H9 (cell line): ENCODE measurements around the gene MCEMP1. TPM values are rescaled to one million over a fixed set of nuclear protein-coding genes. Genes with fewer than 3 reads are reported as not detected.
A peak's percentile ranks its signal among the peaks of the same experiment; 100 is the strongest.

ENCODE experiments used
- DNase-seq: peaks from one replicate; pipeline ENCODE4 v3.0.0-alpha.2; 2017
- H2AFZ ChIP-seq: one replicate; pipeline ENCODE4 v1.6.1; 2013; ENCODE audit warnings: mild to moderate bottlenecking, low read length, control low read depth, moderate library complexity
- H2AK5ac ChIP-seq: 2 replicates; pipeline ENCODE4 v1.6.1; 2013; ENCODE audit warnings: low read length, control low read depth, mixed read lengths; ENCODE audit not compliant: insufficient read length
- H2BK120ac ChIP-seq: one replicate; pipeline ENCODE4 v1.6.1; 2013; ENCODE audit warnings: low read depth, mild to moderate bottlenecking, low read length, control low read depth, inconsistent platforms; ENCODE audit not compliant: poor library complexity, severe bottlenecking
- H2BK12ac ChIP-seq: 2 replicates; pipeline ENCODE4 v1.6.1; 2013; ENCODE audit warnings: low read length, control low read depth, mixed read lengths, low read depth; ENCODE audit not compliant: insufficient read length
- H2BK15ac ChIP-seq: 2 replicates; pipeline ENCODE4 v1.6.1; 2013; ENCODE audit warnings: low read depth, low read length, control low read depth
- H2BK20ac ChIP-seq: one replicate; pipeline ENCODE4 v1.6.1; 2013; ENCODE audit warnings: low read depth, mild to moderate bottlenecking, low read length, control low read depth, inconsistent platforms; ENCODE audit not compliant: poor library complexity, severe bottlenecking
- H2BK5ac ChIP-seq: 2 replicates; pipeline ENCODE4 v1.6.1; 2013; ENCODE audit warnings: low read length, control low read depth, mixed read lengths; ENCODE audit not compliant: insufficient read length
- H3K14ac ChIP-seq: 2 replicates; pipeline ENCODE4 v1.6.1; 2013; ENCODE audit warnings: low read length, control low read depth; ENCODE audit not compliant: insufficient read depth
- H3K18ac ChIP-seq: 2 replicates; pipeline ENCODE4 v1.6.1; 2013; ENCODE audit warnings: low read depth, mild to moderate bottlenecking, mixed read lengths, low read length, control low read depth; ENCODE audit not compliant: insufficient read length
- H3K23ac ChIP-seq: 2 replicates; pipeline ENCODE4 v1.6.1; 2013; ENCODE audit warnings: low read length, control low read depth, mixed read lengths, low read depth; ENCODE audit not compliant: insufficient read length
- H3K23me2 ChIP-seq: 2 replicates; pipeline ENCODE4 v1.6.1; 2013; ENCODE audit warnings: low read depth, mild to moderate bottlenecking, mixed read lengths, low read length, control low read depth; ENCODE audit not compliant: insufficient read length, poor library complexity, severe bottlenecking
- H3K27ac ChIP-seq: 2 replicates; pipeline ENCODE4 v1.5.1; 2013; ENCODE audit warnings: low read length, control low read depth, mixed read lengths, low read depth; ENCODE audit not compliant: insufficient read length
- H3K27me3 ChIP-seq: 2 replicates; pipeline ENCODE4 v1.6.1; 2013; ENCODE audit warnings: low read length, control low read depth, inconsistent platforms; ENCODE audit not compliant: insufficient read depth
- H3K4ac ChIP-seq: 2 replicates; pipeline ENCODE4 v1.6.1; 2013; ENCODE audit warnings: low read depth, mild to moderate bottlenecking, control low read depth, inconsistent platforms, low read length, moderate library complexity
- H3K4me1 ChIP-seq: 2 replicates; pipeline ENCODE4 v1.6.1; 2013; ENCODE audit warnings: low read length, control low read depth, inconsistent platforms; ENCODE audit not compliant: insufficient read depth
- H3K4me2 ChIP-seq: 2 replicates; pipeline ENCODE4 v1.6.1; 2013; ENCODE audit warnings: low read length, control low read depth, mixed read lengths; ENCODE audit not compliant: insufficient read length, insufficient read depth
- H3K56ac ChIP-seq: 2 replicates; pipeline ENCODE4 v1.6.1; 2013; ENCODE audit warnings: low read depth, mild to moderate bottlenecking, mixed read lengths, low read length, control low read depth; ENCODE audit not compliant: insufficient read length
- H3K79me1 ChIP-seq: 2 replicates; pipeline ENCODE4 v1.6.1; 2013; ENCODE audit warnings: low read depth, mild to moderate bottlenecking, moderate library complexity, low read length, control low read depth, inconsistent platforms; ENCODE audit not compliant: insufficient read depth, poor library complexity, severe bottlenecking
- H3K79me2 ChIP-seq: 2 replicates; pipeline ENCODE4 v1.6.1; 2013; ENCODE audit warnings: low read length, control low read depth, inconsistent platforms; ENCODE audit not compliant: insufficient read depth
- H3K9ac ChIP-seq: 2 replicates; pipeline ENCODE4 v1.6.1; 2013; ENCODE audit warnings: low read length, control low read depth, mixed read lengths; ENCODE audit not compliant: insufficient read length; ENCODE audit errors: extremely low read depth
- H3K9me3 ChIP-seq: one replicate; pipeline ENCODE4 v1.6.1; 2013; ENCODE audit warnings: low read depth, low read length, inconsistent platforms; ENCODE audit not compliant: control insufficient read depth
- H3T11ph ChIP-seq: one replicate; pipeline ENCODE4 v1.6.1; 2013; ENCODE audit warnings: mild to moderate bottlenecking, low read length, control low read depth, inconsistent platforms
- H4K20me1 ChIP-seq: one replicate; pipeline ENCODE4 v1.6.1; 2013; ENCODE audit not compliant: control insufficient read depth, insufficient read length, insufficient read depth
- H4K5ac ChIP-seq: 2 replicates; pipeline ENCODE4 v1.6.1; 2013; ENCODE audit warnings: low read depth, mild to moderate bottlenecking, mixed read lengths, low read length, control low read depth; ENCODE audit not compliant: insufficient read length
- H4K8ac ChIP-seq: replicated peaks from 2 replicates; pipeline ENCODE4 v1.6.1; 2013; ENCODE audit warnings: low read length, control low read depth, mixed read lengths, low read depth; ENCODE audit not compliant: insufficient read length
- H4K91ac ChIP-seq: 2 replicates; pipeline ENCODE4 v1.6.1; 2013; ENCODE audit warnings: low read depth, mild to moderate bottlenecking, moderate library complexity, mixed read lengths, low read length, control low read depth; ENCODE audit not compliant: insufficient read length
- H3K27ac Mint-ChIP-seq, 3 experiments: 2 replicates in 2 of 3; 3 replicates in 1 of 3; pipeline ENCODE4 v1.8.0; 2020 to 2021; ENCODE audit warnings: mixed read lengths in 3 of 3, mild to moderate bottlenecking in 1 of 3, moderate library complexity in 1 of 3
- H3K27me3 Mint-ChIP-seq: 2 replicates; pipeline ENCODE4 v1.8.0; 2021; ENCODE audit warnings: low read depth, mild to moderate bottlenecking, moderate library complexity, mixed read lengths
- H3K36me3 Mint-ChIP-seq, 3 experiments: 2 replicates in 2 of 3; 3 replicates in 1 of 3; pipeline ENCODE4 v1.8.0; 2020 to 2021; ENCODE audit warnings: low read depth in 3 of 3, mixed read lengths in 3 of 3; ENCODE audit not compliant: insufficient read depth in 1 of 3
- H3K4me1 Mint-ChIP-seq, 2 experiments: 2 replicates each; pipeline ENCODE4 v1.8.0; 2020; ENCODE audit warnings: mixed read lengths in 2 of 2
- H3K4me3 Mint-ChIP-seq, 2 experiments: 2 replicates in 1 of 2; 3 replicates in 1 of 2; pipeline ENCODE4 v1.8.0; 2020 to 2021; ENCODE audit warnings: mild to moderate bottlenecking in 2 of 2, mixed read lengths in 2 of 2, moderate library complexity in 1 of 2
- H3K9me3 Mint-ChIP-seq, 2 experiments: 2 replicates in 1 of 2; 3 replicates in 1 of 2; pipeline ENCODE4 v1.8.0; 2020; ENCODE audit warnings: mild to moderate bottlenecking in 2 of 2, mixed read lengths in 2 of 2, moderate library complexity in 1 of 2
- WGBS: extraction: QIAGEN DNeasy Blood & Tissue Kit; methylation state at CpG from one replicate; pipeline ENCODE4 v1.1.7; 2013; ENCODE audit warnings: missing lambda C conversion rate, low lambda C conversion rate, mixed read lengths; ENCODE audit not compliant: insufficient read length; ENCODE audit errors: extremely low coverage; 5-methylcytosine and 5-hydroxymethylcytosine counted together
- total RNA-seq: library from RNA; stranded (reverse); gene quantifications from 2 replicates; pipeline ENCODE4 v1.2.1, GENCODE V29; 2021
- TF ChIP-seq, protein P1 (sequence below): fragments of 200-600 bp; sonication (generic); conservative IDR thresholded peaks from 3 replicates; pipeline ENCODE4 v1.8.0; 2021; ENCODE audit warnings: antibody characterized with exemption, mild to moderate bottlenecking

Gene MCEMP1
- total RNA-seq, 1 experiment from 2014 or later, result not detected

- Histone ChIP-seq H3K4me1 (no peaks in the 10 kb centered on the region), H3K18ac (no peak overlapping the region), H2BK20ac (no peak overlapping the region), H3K79me2 (no peaks in the 10 kb centered on the region), H3K4ac (no peak overlapping the region), H2BK5ac (no peak overlapping the region), H4K91ac (no peak overlapping the region), H2AFZ (no peak overlapping the region), H2BK15ac (no peak overlapping the region), H2BK120ac (no peak overlapping the region), H4K8ac (no peak overlapping the region), H2BK12ac (no peak overlapping the region), H3K23ac (no peak overlapping the region), H3T11ph (no peak overlapping the region), H3K56ac (no peak overlapping the region), H4K5ac (no peak overlapping the region), H3K79me1 (no peaks in the 10 kb centered on the region), H3K9me3 (no peaks in the 10 kb centered on the region), H2AK5ac (no peak overlapping the region), H3K23me2 (peaks cover 7% of the 10 kb centered on the region), H3K27me3 (no peaks in the 10 kb centered on the region), H4K20me1 (peaks cover 2% of the 10 kb centered on the region), H3K9ac (no peak overlapping the region), H3K14ac (no peak overlapping the region), H3K27ac (no peak overlapping the region), H3K4me2 (no peak overlapping the region)
- Mint-ChIP-seq H3K4me1 (peaks cover 14 to 17% of the 10 kb centered on the region in 2 experiments), H3K4me3 (peak overlapping the region in 1 of 2 experiments; percentile 22; a peak in 1 of 5 replicates), H3K36me3 (peaks cover 6 to 23% (median 16%) of the 10 kb centered on the region in 3 experiments), H3K27me3 (peaks cover 7% of the 10 kb centered on the region), H3K9me3 (no peaks in the 10 kb centered on the region), H3K27ac (peak overlapping the region; percentile 12 to 44 (median 35); a peak in 5 of 7 replicates)
- TF ChIP-seq, protein P1, sequence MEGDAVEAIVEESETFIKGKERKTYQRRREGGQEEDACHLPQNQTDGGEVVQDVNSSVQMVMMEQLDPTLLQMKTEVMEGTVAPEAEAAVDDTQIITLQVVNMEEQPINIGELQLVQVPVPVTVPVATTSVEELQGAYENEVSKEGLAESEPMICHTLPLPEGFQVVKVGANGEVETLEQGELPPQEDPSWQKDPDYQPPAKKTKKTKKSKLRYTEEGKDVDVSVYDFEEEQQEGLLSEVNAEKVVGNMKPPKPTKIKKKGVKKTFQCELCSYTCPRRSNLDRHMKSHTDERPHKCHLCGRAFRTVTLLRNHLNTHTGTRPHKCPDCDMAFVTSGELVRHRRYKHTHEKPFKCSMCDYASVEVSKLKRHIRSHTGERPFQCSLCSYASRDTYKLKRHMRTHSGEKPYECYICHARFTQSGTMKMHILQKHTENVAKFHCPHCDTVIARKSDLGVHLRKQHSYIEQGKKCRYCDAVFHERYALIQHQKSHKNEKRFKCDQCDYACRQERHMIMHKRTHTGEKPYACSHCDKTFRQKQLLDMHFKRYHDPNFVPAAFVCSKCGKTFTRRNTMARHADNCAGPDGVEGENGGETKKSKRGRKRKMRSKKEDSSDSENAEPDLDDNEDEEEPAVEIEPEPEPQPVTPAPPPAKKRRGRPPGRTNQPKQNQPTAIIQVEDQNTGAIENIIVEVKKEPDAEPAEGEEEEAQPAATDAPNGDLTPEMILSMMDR, result no peak
- no CpG with 5 or more reads among the region's 19 CpGs for WGBS
- DNase-seq, result no peak
Observed at GRCh38 chr19:7685546-7686445, 8.9 kb downstream of the MCEMP1 start.
